SW 1271 (cell line): Measurements from ENCODE around the gene PDCD11.

Experiments
- DNase-seq, 2 experiments: peaks; one replicate each; lab custom pipeline; 2025; lab: John Stamatoyannopoulos, UW

PDCD11 gene

DNA sequence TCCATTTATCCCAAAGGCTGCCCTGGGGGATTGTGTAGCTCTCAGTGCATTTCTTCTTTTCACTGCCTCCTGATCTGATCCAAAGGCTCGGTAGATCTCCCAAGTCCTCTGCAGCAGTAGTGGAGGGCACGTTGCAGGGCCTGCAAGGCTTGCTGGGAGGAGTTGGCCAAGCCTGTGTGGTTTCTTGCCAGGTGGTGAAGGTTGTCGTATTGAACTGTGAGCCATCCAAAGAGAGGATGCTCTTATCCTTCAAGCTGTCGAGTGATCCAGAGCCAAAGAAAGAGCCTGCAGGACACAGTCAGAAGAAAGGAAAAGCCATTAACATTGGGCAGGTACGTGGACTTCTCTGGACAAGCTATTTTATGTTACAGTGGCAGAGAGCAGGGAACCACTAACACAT, 21.2 kb downstream of the PDCD11 start:
- no peak for DNase-seq

GRCh38 chr10:103419101-103419500, 22.7 kb downstream of the PDCD11 start:
- no peak for DNase-seq

GRCh38 chr10:103423748-103424147, 27.3 kb downstream of the PDCD11 start:
- no peak for DNase-seq

DNA sequence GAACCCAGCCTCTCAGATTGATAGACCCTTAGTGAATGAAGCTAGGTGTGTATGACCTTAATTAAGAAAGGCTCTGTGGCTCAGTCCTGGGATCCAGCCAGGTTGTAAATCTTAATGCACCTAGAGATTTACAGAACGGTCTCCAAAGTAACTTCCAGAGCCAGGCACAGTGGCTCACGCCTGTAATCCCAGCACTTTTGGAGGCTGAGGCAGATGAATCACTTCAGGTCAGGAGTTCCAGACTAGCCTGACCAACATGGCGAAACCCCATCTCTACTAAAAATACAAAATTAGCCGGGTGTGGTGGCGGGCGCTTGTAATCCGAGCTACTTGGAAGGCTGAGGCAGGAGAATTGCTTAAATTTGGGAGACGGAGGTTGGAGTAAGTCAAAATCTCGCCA, 31.4 kb downstream of the PDCD11 start:
- no peak for DNase-seq

- DNase-seq, result no peak
Measured at GRCh38 chr10:103428989-103429643, 32.7 kb downstream of the PDCD11 start.

- no peak for DNase-seq
Measured at GRCh38 chr10:103429647-103430046, 33.2 kb downstream of the PDCD11 start.

DNA sequence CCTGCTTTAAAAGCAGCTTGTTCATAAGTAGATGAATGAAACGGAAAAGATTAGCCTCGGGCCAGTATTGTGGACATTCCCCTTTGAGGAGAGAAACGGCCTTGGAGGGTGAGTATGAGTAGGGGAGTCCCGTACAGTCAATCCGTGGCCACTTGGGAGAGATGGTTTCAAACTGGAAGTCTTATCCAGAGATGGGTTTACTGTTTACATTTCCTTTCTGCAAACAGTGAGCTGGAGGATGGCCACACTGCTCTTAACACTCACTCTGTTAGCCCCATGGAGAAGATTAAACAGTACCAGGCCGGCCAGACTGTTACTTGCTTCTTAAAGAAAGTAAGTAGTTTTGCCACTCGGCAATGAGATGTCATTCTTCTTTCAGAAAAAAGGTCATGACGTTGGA, 35.5 kb downstream of the PDCD11 start:
- no peak for DNase-seq

DNA sequence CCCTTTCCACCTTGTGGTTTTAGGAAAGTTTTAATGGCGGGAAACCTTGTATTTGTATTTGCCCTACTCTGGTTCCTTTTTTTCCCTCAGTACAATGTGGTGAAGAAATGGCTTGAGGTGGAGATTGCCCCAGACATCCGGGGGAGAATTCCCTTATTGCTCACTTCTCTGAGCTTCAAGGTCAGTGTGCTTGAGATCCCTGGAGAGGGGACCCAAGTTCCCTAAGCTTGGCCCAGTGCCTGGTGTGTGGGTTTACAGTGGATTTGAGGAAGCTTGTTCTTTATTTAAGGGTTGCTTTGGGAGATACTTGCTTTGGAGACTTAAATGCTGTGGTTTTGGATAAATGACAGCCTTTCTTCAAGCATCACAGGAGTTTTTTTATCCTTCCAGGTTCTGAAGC, 37.4 kb downstream of the PDCD11 start:
- no peak for DNase-seq

- DNase-seq, result no peak
Measured at GRCh38 chr10:103439776-103440175, 43.4 kb downstream of the PDCD11 start.

DNA sequence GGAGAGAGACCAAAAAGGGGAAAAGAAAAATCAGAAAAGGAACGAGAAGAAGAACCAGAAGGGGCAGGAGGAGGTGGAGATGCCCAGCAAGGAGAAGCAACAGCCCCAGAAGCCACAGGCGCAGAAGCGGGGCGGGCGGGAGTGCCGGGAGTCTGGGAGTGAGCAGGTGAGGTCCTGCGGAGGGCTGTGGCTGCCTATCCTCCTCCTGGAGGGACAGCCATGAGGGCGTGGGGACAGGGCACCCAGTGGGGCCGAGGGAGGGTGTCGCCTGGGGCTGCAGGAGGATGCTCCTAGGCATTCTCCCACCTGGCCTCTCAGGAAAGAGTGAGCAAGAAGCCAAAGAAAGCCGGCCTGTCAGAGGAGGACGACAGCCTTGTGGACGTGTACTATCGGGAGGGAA, 44.0 kb downstream of the PDCD11 start:
- no peak for DNase-seq

- no peak for DNase-seq
Measured at GRCh38 chr10:103441206-103441605, 44.8 kb downstream of the PDCD11 start.

GRCh38 chr10:103441611-103442010, 45.2 kb downstream of the PDCD11 start:
- DNase-seq, result no peak

- no peak for DNase-seq
Measured at GRCh38 chr10:103442031-103442461, 45.6 kb downstream of the PDCD11 start.

DNA sequence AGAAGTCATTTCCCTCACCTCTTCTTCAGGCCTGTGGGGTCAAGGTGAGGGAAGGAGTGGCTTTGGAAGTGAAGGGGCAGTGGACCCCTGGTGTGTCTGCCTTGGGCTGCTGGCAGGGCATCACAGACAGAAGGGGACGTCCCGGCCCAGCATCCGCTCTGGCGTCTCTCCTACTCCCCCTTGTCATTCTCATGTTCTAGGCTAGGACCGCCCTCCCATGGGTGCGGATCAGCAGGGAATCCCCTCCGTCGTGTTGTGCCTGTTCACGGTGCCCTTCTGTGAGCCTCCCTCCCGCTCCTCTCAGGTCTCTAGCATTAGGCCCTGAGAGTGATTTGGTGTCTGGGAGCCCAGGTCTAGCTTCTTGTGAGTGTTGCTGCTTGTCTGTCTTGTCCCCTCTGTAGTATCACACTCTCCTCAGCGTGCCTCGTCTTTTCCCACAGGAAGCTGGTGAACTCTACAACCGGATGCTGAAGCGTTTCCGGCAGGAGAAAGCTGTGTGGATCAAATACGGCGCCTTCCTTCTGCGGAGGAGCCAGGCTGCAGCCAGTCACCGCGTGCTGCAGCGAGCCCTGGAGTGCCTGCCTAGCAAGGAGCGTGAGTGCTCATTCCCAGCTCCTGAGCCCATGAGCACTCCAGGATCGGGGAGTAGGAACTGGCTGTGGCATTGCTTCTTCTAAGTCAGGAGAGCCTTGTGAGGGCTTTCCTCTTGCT, 47.2 kb downstream of the PDCD11 start:
- DNase-seq, result no peak

- DNase-seq, result no peak
Measured at GRCh38 chr10:103444478-103444877, 48.1 kb downstream of the PDCD11 start.

DNA sequence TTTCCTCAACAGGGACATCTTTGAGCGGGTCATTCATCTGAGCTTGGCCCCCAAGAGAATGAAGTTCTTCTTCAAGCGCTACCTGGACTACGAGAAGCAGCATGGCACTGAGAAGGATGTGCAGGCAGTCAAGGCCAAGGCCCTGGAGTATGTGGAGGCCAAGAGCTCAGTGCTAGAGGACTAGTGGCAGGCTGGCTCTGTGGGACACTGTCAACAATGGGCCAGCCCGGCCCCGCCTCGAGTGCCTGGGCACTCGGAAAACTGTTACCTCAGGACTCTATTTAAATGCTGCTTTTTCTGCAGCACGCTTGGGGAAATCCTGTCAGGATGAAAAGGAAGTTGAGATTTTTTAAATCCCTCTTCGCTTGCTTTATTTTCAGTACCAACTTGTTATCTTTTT, 48.9 kb downstream of the PDCD11 start:
- no peak for DNase-seq

DNA sequence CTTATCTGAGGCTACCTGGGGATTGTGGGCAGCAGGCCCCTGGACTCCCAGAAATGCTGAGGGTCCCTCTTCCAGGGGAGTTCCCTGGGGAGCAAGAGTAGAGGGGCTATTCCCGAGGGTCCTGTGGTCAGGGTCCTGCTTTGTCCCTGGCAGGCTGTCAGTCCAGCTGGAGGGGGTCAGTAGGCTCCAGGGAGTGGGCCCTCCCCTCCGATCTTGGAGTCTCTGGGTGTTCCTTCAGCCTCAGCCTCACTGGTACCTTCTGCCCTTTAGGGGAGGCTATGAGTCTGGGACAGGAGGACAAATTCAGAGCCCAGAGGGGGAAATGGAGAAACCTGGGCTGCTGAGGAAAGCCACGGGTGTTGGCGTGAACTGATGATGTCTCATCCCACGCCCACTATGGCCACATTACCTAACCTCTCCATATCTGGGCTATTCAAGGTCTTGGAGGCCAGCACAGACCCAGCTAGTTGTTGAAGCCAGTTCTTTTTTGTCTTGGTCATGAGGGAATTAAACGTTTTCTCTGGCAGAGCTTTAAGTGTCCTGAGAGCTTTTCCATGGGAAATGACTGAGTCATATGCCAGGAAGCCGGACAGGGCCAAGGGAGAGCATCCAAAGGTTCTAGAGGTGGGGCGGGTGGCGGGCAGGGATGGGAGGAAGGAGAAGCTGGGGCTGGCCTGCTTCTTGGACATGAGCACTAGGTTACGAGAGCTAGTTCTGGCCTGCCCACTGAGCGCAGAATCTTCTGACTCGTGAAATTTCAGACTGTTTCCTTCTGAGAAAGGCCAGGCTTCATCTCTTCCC, 49.5 kb downstream of the PDCD11 start:
- DNase-seq, result no peak

DNA sequence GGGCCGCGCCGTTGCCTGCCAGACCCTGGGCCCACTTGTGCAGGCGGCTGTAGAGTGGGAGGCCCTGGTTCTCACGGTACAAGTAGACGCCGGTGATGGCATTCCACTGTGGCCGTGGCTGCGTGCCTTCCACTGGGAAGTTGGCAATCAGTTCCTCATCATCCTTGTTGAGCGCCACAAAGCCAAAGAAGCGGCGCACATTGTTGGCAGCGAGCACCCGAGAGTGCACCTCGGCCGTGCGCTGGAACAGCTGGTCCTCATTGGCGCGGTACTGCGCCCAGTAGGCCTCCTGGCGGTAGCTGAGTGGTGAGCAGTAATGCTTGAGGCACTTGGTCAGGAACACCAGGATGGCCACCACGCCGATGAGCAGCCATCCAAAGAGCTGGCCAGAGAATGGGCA, 50.8 kb downstream of the PDCD11 start:
- DNase-seq, result no peak

DNA sequence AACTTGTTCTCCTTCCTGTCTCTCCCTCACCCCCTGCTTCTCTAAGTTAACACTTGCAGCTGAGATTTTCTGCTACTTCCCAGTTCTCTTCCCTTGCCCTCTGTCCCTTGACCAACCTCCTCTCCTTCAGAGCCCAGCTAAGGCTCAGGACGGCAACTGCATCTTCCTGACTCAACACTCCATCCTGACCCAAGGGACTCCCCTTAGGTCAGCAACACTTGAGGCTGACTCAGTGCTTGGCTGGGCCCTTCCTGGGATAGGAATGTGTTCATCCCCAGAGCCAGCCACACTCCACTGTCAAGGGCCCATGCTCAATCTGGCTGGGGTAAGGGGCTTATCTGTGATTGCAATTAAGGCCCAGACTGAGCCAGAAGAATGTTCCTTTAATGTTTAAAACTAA, 52.3 kb downstream of the PDCD11 start:
- DNase-seq, result peak in 1 of 2 experiments; percentile 6

- no peak for DNase-seq
Measured at GRCh38 chr10:103449208-103450144, 53.0 kb downstream of the PDCD11 start.

GRCh38 chr10:103450201-103450695, 53.8 kb downstream of the PDCD11 start:
- no peak for DNase-seq
